Right cardiac atrium (tissue), 5 donors: Measurements from ENCODE around the gene FBXO15. TPM values are rescaled to one million over a fixed set of nuclear protein-coding genes. Genes with fewer than 3 reads are reported as not detected.

ENCODE experiments used
- ATAC-seq, 2 donors: fragments of 200-7000 bp; cut with Tn5 transposase; one replicate each; pipeline versions ENCODE4 v1.8.0 to v1.9.1; 2020; ENCODE audit warnings: moderate library complexity in 2 of 2, mild to moderate bottlenecking in 1 of 2
- DNase-seq, 3 donors: peaks; one replicate each; pipeline ENCODE4 v3.0.0-alpha.2; 2020
- H3K27ac ChIP-seq: one replicate; pipeline ENCODE4 v1.5.1; 2013; ENCODE audit warnings: mild to moderate bottlenecking, low read length, control low read depth, moderate library complexity
- H3K27me3 ChIP-seq: one replicate; pipeline ENCODE4 v1.6.1; 2013; ENCODE audit not compliant: control insufficient read depth, insufficient read depth
- H3K4me1 ChIP-seq: one replicate; pipeline ENCODE4 v1.6.1; 2013; ENCODE audit warnings: low read length; ENCODE audit not compliant: control insufficient read depth, insufficient read depth
- H3K4me3 ChIP-seq: one replicate; pipeline ENCODE4 v1.5.1; 2013; ENCODE audit warnings: low read length, control low read depth
- H3K9me3 ChIP-seq: one replicate; pipeline ENCODE4 v1.6.1; 2013; ENCODE audit warnings: low read length; ENCODE audit not compliant: control insufficient read depth
- WGBS: extraction: QIAGEN DNeasy Blood & Tissue Kit; methylation state at CpG from one replicate; pipeline ENCODE4 v1.1.7; 2013; 5-methylcytosine and 5-hydroxymethylcytosine counted together
- intact Hi-C, 4 donors: fragments of 100-400 bp; cut with DNase I; formaldehyde crosslinking; loops; one replicate each; pipeline versions ENCODE4 v1.11.0 to v1.14.0; 2022 to 2023
- polyA plus RNA-seq: library from polyadenylated mRNA; stranded (reverse); fragments of 200-250 nt; gene quantifications from one replicate; pipeline ENCODE4 v1.2.3, GENCODE V29; 2013
- total RNA-seq, 4 donors: library from RNA; stranded (reverse); fragmentation: NEBNext Ultra II Directional; extraction: Animal tissue kit (Norgen Biotek cat#: 25700); gene quantifications; one replicate each; pipeline ENCODE4 v1.2.1, GENCODE V29; 2021
- donor health status: healthy with polysubstance abuse.
- donor health status: DM: no; HTN: yes; CAD: no.
- donor health status: DM: no; HTN: no; CAD: no.
- donor health status: DM: no; HTN: yes; CAD: no; lungs with severe emphysema.
- donor health status: DM: yes; HTN: yes; CAD: no.

FBXO15 gene
- total and polyA plus RNA-seq, 5 donors: 0.43 to 1.1 (median 0.50) TPM; not detected in 1

- 77% methylated on average over 4 of the region's 4 CpGs for WGBS
Observed at GRCh38 chr18:74153377-74153776, 5.7 kb upstream of the FBXO15 start.

GRCh38 chr18:74152857-74153256 lies 5.2 kb upstream of the FBXO15 start:
- Histone ChIP-seq H3K9me3 (no peaks in the 10 kb centered on the region), H3K27ac (peak overlapping the region; percentile 79), H3K4me1 (peaks cover 5% of the 10 kb centered on the region), H3K4me3 (no peak overlapping the region), H3K27me3 (no peaks in the 10 kb centered on the region)
- ATAC-seq (no peak), DNase-seq (no peak)
- WGBS: 76% methylated on average over 2 of the region's 2 CpGs
- intact Hi-C loops: no loop called here

More at GRCh38 chr18:74153377-74153776, 5.7 kb upstream of the FBXO15 start:
- H3K4me1 ChIP-seq: peaks cover 5% of the 10 kb centered on the region
- no peak overlapping the region for H3K27ac ChIP-seq
- DNase-seq: no peak
- H3K9me3 ChIP-seq: no peaks in the 10 kb centered on the region
- intact Hi-C loops: no loop called here
- no peak for ATAC-seq
- no peak overlapping the region for H3K4me3 ChIP-seq
- H3K27me3 ChIP-seq: no peaks in the 10 kb centered on the region

- no peak overlapping the region for H3K4me3 ChIP-seq
- no peak for ATAC-seq
- H3K4me1 ChIP-seq: peaks cover 5% of the 10 kb centered on the region
- H3K9me3 ChIP-seq: no peaks in the 10 kb centered on the region
- H3K27me3 ChIP-seq: no peaks in the 10 kb centered on the region
- peak overlapping the region; percentile 79 for H3K27ac ChIP-seq
- intact Hi-C loops: no loop called here
- WGBS: 66% methylated on average over 6 of the region's 6 CpGs
- peak in 2 of 3 donors; percentile 53 to 62 for DNase-seq
Observed at GRCh38 chr18:74152270-74152669, 4.6 kb upstream of the FBXO15 start.

GRCh38 chr18:74149878-74150277 lies 2.2 kb upstream of the FBXO15 start:
- WGBS: 71% methylated on average over 5 of the region's 5 CpGs
- H3K9me3 ChIP-seq: no peaks in the 10 kb centered on the region
- peaks cover 5% of the 10 kb centered on the region for H3K4me1 ChIP-seq
- DNase-seq: no peak
- intact Hi-C loops: no loop called here
- no peak overlapping the region for H3K27ac ChIP-seq
- H3K27me3 ChIP-seq: no peaks in the 10 kb centered on the region
- ATAC-seq: no peak
- peak overlapping the region; percentile 26 for H3K4me3 ChIP-seq

GRCh38 chr18:74148543-74149070 lies 973 bp upstream of the FBXO15 start:
- peak overlapping the region; percentile 87 for H3K4me3 ChIP-seq
- H3K4me1 ChIP-seq: peaks cover 5% of the 10 kb centered on the region
- no peaks in the 10 kb centered on the region for H3K9me3 ChIP-seq
- H3K27me3 ChIP-seq: no peaks in the 10 kb centered on the region
- ATAC-seq: no peak
- DNase-seq: no peak
- WGBS: under 1% methylated on average over 25 of the region's 25 CpGs
- peak overlapping the region; percentile 81 for H3K27ac ChIP-seq
- intact Hi-C loops: no loop called here

- peak overlapping the region; percentile 57 for H3K4me3 ChIP-seq
- H3K27me3 ChIP-seq: no peaks in the 10 kb centered on the region
- no peaks in the 10 kb centered on the region for H3K9me3 ChIP-seq
- intact Hi-C loops: no loop called here
- H3K4me1 ChIP-seq: peaks cover under 1% of the 10 kb centered on the region
- WGBS: under 1% methylated on average over 28 of the region's 28 CpGs
- no peak for ATAC-seq
- no peak for DNase-seq
- H3K27ac ChIP-seq: no peak overlapping the region
Observed at GRCh38 chr18:74147491-74147778, 199 bp downstream of the FBXO15 start.

- Histone ChIP-seq H3K27me3 (no peaks in the 10 kb centered on the region), H3K4me1 (no peaks in the 10 kb centered on the region), H3K9me3 (no peaks in the 10 kb centered on the region), H3K4me3 (no peak overlapping the region), H3K27ac (no peak overlapping the region)
- intact Hi-C loops: no loop called here
- no peak for DNase-seq
- 40% methylated on average over 3 of the region's 3 CpGs for WGBS
- no peak for ATAC-seq
Observed at GRCh38 chr18:74146756-74147155, 878 bp downstream of the FBXO15 start.

- intact Hi-C loops: no loop called here
- 69% methylated on average over 2 of the region's 2 CpGs for WGBS
- no peak overlapping the region for H3K4me3 ChIP-seq
- no peaks in the 10 kb centered on the region for H3K9me3 ChIP-seq
- H3K27me3 ChIP-seq: no peaks in the 10 kb centered on the region
- ATAC-seq (no peak), DNase-seq (no peak)
- H3K4me1 ChIP-seq: no peaks in the 10 kb centered on the region
- no peak overlapping the region for H3K27ac ChIP-seq
Observed at GRCh38 chr18:74142252-74142651, 5.4 kb downstream of the FBXO15 start.

GRCh38 chr18:74141667-74142066 lies 6.0 kb downstream of the FBXO15 start:
- DNase-seq: no peak
- 89% methylated on average over 2 of the region's 2 CpGs for WGBS

GRCh38 chr18:74140582-74140981 lies 7.1 kb downstream of the FBXO15 start:
- Histone ChIP-seq H3K4me3 (no peak overlapping the region), H3K27me3 (no peaks in the 10 kb centered on the region), H3K4me1 (no peaks in the 10 kb centered on the region), H3K27ac (no peak overlapping the region), H3K9me3 (no peaks in the 10 kb centered on the region)
- ATAC-seq (no peak), DNase-seq (no peak)
- 65% methylated on average over 1 of the region's 1 CpG for WGBS
- intact Hi-C loops: no loop called here

More at GRCh38 chr18:74141667-74142066, 6.0 kb downstream of the FBXO15 start:
- H3K27ac ChIP-seq: no peak overlapping the region
- ATAC-seq: no peak
- no peaks in the 10 kb centered on the region for H3K9me3 ChIP-seq
- no peaks in the 10 kb centered on the region for H3K4me1 ChIP-seq
- intact Hi-C loops: no loop called here
- no peak overlapping the region for H3K4me3 ChIP-seq
- H3K27me3 ChIP-seq: no peaks in the 10 kb centered on the region

GRCh38 chr18:74139888-74140287 lies 7.7 kb downstream of the FBXO15 start:
- WGBS: 50% methylated on average over 3 of the region's 3 CpGs
- intact Hi-C loops: no loop called here

GRCh38 chr18:74139411-74139810 lies 8.2 kb downstream of the FBXO15 start:
- H3K27ac ChIP-seq: no peak overlapping the region
- H3K4me3 ChIP-seq: no peak overlapping the region
- intact Hi-C loops: no loop called here
- no peak for DNase-seq
- WGBS: 82% methylated on average over 2 of the region's 2 CpGs
- no peaks in the 10 kb centered on the region for H3K9me3 ChIP-seq
- no peak for ATAC-seq
- H3K4me1 ChIP-seq: no peaks in the 10 kb centered on the region
- no peaks in the 10 kb centered on the region for H3K27me3 ChIP-seq

More at GRCh38 chr18:74139888-74140287, 7.7 kb downstream of the FBXO15 start:
- H3K27me3 ChIP-seq: no peaks in the 10 kb centered on the region
- no peaks in the 10 kb centered on the region for H3K4me1 ChIP-seq
- no peak overlapping the region for H3K27ac ChIP-seq
- ATAC-seq: no peak
- DNase-seq: no peak
- H3K4me3 ChIP-seq: no peak overlapping the region
- H3K9me3 ChIP-seq: no peaks in the 10 kb centered on the region
